ENCODE results near the gene SDK1. TPM values are rescaled to one million over a fixed set of nuclear protein-coding genes. Genes with fewer than 3 reads are reported as not detected.

Gene SDK1
- total RNA-seq, 1 donor from 2014 or later, result 225 TPM

DNA sequence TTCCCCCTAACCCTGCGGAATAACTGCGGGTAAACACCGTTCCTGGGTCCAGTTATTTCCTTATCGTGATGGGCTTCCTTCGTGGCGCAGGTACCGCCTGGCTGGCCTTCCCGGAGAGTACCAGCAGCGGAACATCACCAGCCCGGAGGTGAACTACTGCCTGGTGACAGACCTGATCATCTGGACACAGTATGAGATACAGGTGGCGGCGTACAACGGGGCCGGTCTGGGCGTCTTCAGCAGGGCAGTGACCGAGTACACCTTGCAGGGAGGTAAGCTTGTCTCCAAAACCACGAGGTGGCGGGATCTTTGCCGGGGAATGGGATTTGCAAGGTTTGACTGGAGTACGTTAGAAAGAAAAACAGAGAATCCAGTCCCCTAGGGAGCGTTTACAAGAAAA is 716.0 kb downstream of the SDK1 start:
- Mint-ChIP-seq H3K27me3 (ENCODE audit: unreplicated experiment) (peaks cover 17% of the 10 kb centered on the region), H3K27ac (ENCODE audit: unreplicated experiment) (no peak overlapping the region), H3K4me1 (ENCODE audit: low read depth, unreplicated experiment) (peaks cover 29% of the 10 kb centered on the region), H3K9me3 (ENCODE audit: unreplicated experiment) (peaks cover 41% of the 10 kb centered on the region), H3K36me3 (ENCODE audit: unreplicated experiment) (peaks cover 50% of the 10 kb centered on the region), H3K4me3 (ENCODE audit: unreplicated experiment) (no peak overlapping the region)
- TF ChIP-seq, protein P1, sequence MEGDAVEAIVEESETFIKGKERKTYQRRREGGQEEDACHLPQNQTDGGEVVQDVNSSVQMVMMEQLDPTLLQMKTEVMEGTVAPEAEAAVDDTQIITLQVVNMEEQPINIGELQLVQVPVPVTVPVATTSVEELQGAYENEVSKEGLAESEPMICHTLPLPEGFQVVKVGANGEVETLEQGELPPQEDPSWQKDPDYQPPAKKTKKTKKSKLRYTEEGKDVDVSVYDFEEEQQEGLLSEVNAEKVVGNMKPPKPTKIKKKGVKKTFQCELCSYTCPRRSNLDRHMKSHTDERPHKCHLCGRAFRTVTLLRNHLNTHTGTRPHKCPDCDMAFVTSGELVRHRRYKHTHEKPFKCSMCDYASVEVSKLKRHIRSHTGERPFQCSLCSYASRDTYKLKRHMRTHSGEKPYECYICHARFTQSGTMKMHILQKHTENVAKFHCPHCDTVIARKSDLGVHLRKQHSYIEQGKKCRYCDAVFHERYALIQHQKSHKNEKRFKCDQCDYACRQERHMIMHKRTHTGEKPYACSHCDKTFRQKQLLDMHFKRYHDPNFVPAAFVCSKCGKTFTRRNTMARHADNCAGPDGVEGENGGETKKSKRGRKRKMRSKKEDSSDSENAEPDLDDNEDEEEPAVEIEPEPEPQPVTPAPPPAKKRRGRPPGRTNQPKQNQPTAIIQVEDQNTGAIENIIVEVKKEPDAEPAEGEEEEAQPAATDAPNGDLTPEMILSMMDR (IDR thresholded peaks at IDR 0.05; ENCODE audit: partially characterized antibody, unreplicated experiment), result no peak
- no peak for DNase-seq

DNA sequence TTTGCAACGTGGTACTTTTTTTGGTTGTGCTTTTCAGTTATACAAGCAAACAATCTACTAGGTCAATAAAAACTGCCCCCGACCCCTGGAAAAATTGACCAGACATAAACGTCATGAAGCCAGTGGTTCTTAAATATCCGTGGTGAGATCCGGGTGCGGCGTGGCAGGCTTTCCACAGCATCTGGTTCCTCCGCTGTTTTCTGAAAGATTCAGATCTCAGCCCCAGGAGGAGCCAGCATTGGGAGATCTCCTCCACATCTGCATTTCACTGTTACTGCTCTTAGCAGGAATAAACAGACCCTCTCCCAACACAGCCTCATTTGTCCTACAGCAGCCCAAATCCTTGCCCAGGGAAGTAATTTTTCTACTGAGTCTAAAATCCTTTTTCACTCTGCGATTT is 716.7 kb downstream of the SDK1 start:
- Mint-ChIP-seq H3K4me3 (ENCODE audit: unreplicated experiment) (no peak overlapping the region), H3K27me3 (ENCODE audit: unreplicated experiment) (peaks cover 15% of the 10 kb centered on the region), H3K4me1 (ENCODE audit: low read depth, unreplicated experiment) (peaks cover 28% of the 10 kb centered on the region), H3K9me3 (ENCODE audit: unreplicated experiment) (peaks cover 39% of the 10 kb centered on the region), H3K27ac (ENCODE audit: unreplicated experiment) (no peak overlapping the region), H3K36me3 (ENCODE audit: unreplicated experiment) (peaks cover 50% of the 10 kb centered on the region)
- DNase-seq, result no peak
- TF ChIP-seq, protein P1 (IDR thresholded peaks at IDR 0.05; ENCODE audit: partially characterized antibody, unreplicated experiment), result no peak

DNA sequence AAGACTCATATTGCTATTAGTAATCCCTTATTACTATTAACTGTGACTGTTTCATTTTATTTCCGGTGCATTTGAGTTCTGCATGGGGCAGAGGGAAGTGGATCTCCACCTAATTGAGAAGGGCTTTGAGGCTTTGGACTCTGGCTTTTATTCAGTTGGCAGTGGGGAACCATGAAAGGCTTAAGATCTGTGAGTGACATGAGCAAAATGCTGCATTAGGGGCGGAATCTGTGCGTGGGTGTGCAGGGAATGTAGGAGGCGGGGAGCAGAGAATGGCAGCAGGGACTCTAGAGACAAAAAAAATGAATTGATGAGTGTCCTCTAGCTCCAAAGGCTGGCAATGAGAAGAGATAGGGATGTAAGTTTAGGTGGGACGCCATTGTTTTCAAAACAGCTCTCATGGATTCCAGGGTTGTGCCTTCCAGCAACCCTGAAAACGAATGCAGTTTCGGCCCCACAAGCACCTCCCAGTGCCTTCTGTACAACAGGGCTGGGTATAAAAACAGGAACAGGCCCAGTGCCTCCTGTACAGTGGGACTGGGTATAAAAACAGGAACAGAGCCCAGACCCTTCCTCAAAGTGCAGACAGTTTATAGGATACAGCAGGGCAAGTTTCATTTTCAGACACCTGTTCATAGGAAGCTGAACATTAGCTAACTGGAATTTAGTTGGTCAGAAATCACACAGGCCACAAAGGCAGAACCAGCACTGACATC is 717.7 kb downstream of the SDK1 start:
- no peak for DNase-seq
- H3K36me3 Mint-ChIP-seq (ENCODE audit: unreplicated experiment), result peaks cover 50% of the 10 kb centered on the region
- TF ChIP-seq, protein P1 (IDR thresholded peaks at IDR 0.05; ENCODE audit: partially characterized antibody, unreplicated experiment), result no peak
- peaks cover 18% of the 10 kb centered on the region for H3K27me3 Mint-ChIP-seq (ENCODE audit: unreplicated experiment)
- no peak overlapping the region for H3K4me3 Mint-ChIP-seq (ENCODE audit: unreplicated experiment)
- no peak overlapping the region for H3K27ac Mint-ChIP-seq (ENCODE audit: unreplicated experiment)
- H3K4me1 Mint-ChIP-seq (ENCODE audit: low read depth, unreplicated experiment), result peaks cover 24% of the 10 kb centered on the region
- peaks cover 36% of the 10 kb centered on the region for H3K9me3 Mint-ChIP-seq (ENCODE audit: unreplicated experiment)

DNA sequence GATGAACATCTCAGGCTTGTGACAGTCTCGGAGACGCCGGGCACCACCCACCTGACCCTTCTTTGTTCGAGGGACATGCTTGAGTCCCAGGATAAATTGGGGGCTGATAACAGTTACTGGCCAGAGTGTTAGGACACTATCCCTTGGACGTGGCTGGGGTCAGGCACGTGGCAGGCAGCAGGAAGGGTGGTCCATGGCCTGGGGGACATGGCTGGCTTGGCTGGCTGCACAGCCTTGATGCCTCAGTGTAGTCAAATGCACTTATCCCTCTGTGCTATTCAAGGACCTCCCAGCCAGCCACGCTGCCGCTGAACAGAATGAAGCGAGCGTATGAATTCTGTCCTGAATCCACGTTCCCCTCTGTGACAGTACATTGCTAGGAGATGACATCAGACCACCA is 719.0 kb downstream of the SDK1 start:
- TF ChIP-seq, protein P1 (IDR thresholded peaks at IDR 0.05; ENCODE audit: partially characterized antibody, unreplicated experiment), result no peak
- peak overlapping the region; percentile 52 for H3K27ac Mint-ChIP-seq (ENCODE audit: unreplicated experiment)
- peaks cover 30% of the 10 kb centered on the region for H3K9me3 Mint-ChIP-seq (ENCODE audit: unreplicated experiment)
- no peak for DNase-seq
- no peak overlapping the region for H3K4me3 Mint-ChIP-seq (ENCODE audit: unreplicated experiment)
- peaks cover 12% of the 10 kb centered on the region for H3K4me1 Mint-ChIP-seq (ENCODE audit: low read depth, unreplicated experiment)
- peaks cover 17% of the 10 kb centered on the region for H3K27me3 Mint-ChIP-seq (ENCODE audit: unreplicated experiment)
- peaks cover 50% of the 10 kb centered on the region for H3K36me3 Mint-ChIP-seq (ENCODE audit: unreplicated experiment)

DNA sequence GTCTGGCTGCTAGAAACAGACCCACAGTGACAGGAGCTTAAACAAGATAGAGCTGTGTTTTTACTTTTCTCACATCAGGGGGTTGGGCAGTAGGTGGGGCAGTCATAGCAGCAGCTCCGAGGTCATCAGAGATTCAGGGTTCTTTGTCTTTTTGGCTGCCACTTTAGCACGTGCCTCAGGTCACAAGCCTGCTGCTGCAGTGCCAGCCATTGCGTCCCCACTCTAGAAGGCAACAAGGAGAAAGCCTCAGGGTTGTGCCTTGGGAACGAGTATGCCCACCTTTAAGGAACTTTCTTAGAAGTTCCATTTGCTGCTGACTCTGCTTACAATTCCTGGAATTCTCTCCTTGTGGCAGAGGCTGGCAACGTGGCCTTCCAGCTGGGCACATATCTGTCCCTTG is 720.4 kb downstream of the SDK1 start:
- peaks cover 14% of the 10 kb centered on the region for H3K27me3 Mint-ChIP-seq (ENCODE audit: unreplicated experiment)
- TF ChIP-seq, protein P1 (IDR thresholded peaks at IDR 0.05; ENCODE audit: partially characterized antibody, unreplicated experiment), result no peak
- no peak overlapping the region for H3K27ac Mint-ChIP-seq (ENCODE audit: unreplicated experiment)
- H3K36me3 Mint-ChIP-seq (ENCODE audit: unreplicated experiment), result peaks cover 49% of the 10 kb centered on the region
- no peak for DNase-seq
- peaks cover 28% of the 10 kb centered on the region for H3K9me3 Mint-ChIP-seq (ENCODE audit: unreplicated experiment)
- peaks cover 2% of the 10 kb centered on the region for H3K4me1 Mint-ChIP-seq (ENCODE audit: low read depth, unreplicated experiment)
- H3K4me3 Mint-ChIP-seq (ENCODE audit: unreplicated experiment), result no peak overlapping the region
